Adrenal gland (tissue), 12 donors: ENCODE data around the gene ICA1. TPM values are rescaled to one million over a fixed set of nuclear protein-coding genes. Genes with fewer than 3 reads are reported as not detected.

Experiments used
- DNase-seq, 7 donors: peaks; one replicate each; pipeline ENCODE4 v3.0.0-alpha.2; 2019 to 2020
- H3K27ac ChIP-seq, 5 donors: fragments of 200-600 bp; sonication (generic) in 4 of 5; 1 replicate in 3 of 5; 2 replicates in 2 of 5; pipeline versions ENCODE4 v1.5.1 to v1.8.0; 2016 to 2020; ENCODE audit warnings: mild to moderate bottlenecking in 1 of 5
- H3K27me3 ChIP-seq: fragments of 200-600 bp; 2 replicates; pipeline ENCODE4 v1.8.0; 2021
- H3K36me3 ChIP-seq, 2 donors: fragments of 200-600 bp; replicated peaks in 1 of 2; 1 replicate in 1 of 2; 2 replicates in 1 of 2; pipeline versions ENCODE4 v1.5.1 to v1.8.0; 2018 to 2022
- H3K4me1 ChIP-seq, 2 donors: fragments of 200-600 bp; replicated peaks in 1 of 2; 1 replicate in 1 of 2; 2 replicates in 1 of 2; pipeline versions ENCODE4 v1.5.1 to v1.8.0; 2018 to 2021
- H3K4me3 ChIP-seq, 4 donors: fragments of 200-600 bp; sonication (generic) in 3 of 4; one replicate each; pipeline ENCODE4 v1.5.1; 2016 to 2018
- H3K9me3 ChIP-seq, 3 donors: fragments of 200-600 bp; sonication (generic) in 1 of 3; replicated peaks in 1 of 3; 1 replicate in 2 of 3; 2 replicates in 1 of 3; pipeline versions ENCODE4 v1.5.1 to v1.8.0; 2016 to 2021
- CTCF ChIP-seq, 6 experiments: fragments of 450-650 bp in 4 of 6; fragments of 200-600 bp in 2 of 6; sonication (generic) in 1 of 6; IDR thresholded peaks; 1 replicate in 5 of 6; 2 replicates in 1 of 6; pipeline versions ENCODE4 v1.5.1 to v1.8.0; 2016 to 2021; ENCODE audit warnings: antibody characterized with exemption in 6 of 6, mild to moderate bottlenecking in 2 of 6, moderate library complexity in 1 of 6
- POLR2A ChIP-seq, 2 donors: fragments of 450-650 bp; IDR thresholded peaks; one replicate each; pipeline ENCODE4 v1.6.1; 2017; ENCODE audit warnings: antibody characterized with exemption in 2 of 2, mild to moderate bottlenecking in 2 of 2, moderate library complexity in 1 of 2
- WGBS, 4 donors: extraction: QIAGEN DNeasy Blood & Tissue Kit in 2 of 4; methylation state at CpG; one replicate each; pipeline versions ENCODE4 v1.1.5 to v1.1.7; 2013 to 2017; 5-methylcytosine and 5-hydroxymethylcytosine counted together
- intact Hi-C, 2 donors: fragments of 100-400 bp; cut with DNase I; formaldehyde crosslinking; loops; one replicate each; pipeline versions ENCODE4 v1.14.1 to v1.15.0; 2022 to 2023
- polyA plus RNA-seq, 3 donors: library from polyadenylated mRNA; stranded (reverse); fragments of 200-250 nt in 2 of 3; fragments of 350-450 nt in 1 of 3; fragmentation: Illumina TruSeq in 1 of 3; extraction: RNeasy Lipid Tissue Mini Kit (QIAGEN cat#74804) in 1 of 3; gene quantifications; one replicate each; pipeline ENCODE4 v1.2.3, GENCODE V29; 2013 to 2014
- total RNA-seq, 9 donors: library from RNA; depleted of rRNA in 4 of 9; stranded (reverse); fragments of >200 nt in 4 of 9; fragments of 120-200 nt in 1 of 9; fragmentation: NEBNext Ultra II Directional in 1 of 9; extraction: Animal tissue kit (Norgen Biotek cat#: 25700) in 1 of 9; gene quantifications; one replicate each; pipeline versions ENCODE4 v1.1.0 to v1.2.4, GENCODE V29; 2013 to 2023
- donor health status: healthy with polysubstance abuse.
- donor health status: Bipolar disorder and iron deficiency.
- donor health status: DM: yes; HTN: yes; CAD: no.
- donor health status: DM: no; HTN: no; CAD: no.
- donor health status: DM: no; HTN: no; CAD: no.
- donor health status: DM: yes; HTN: yes; CAD: no.

The ICA1 gene
- total and polyA plus RNA-seq, 12 donors = 5.0 to 16.1 (median 8.4) TPM; not detected in 1

- Histone ChIP-seq H3K27ac (peak overlapping the region in 1 of 5 donors; percentile 56), H3K36me3 (no peaks in the 10 kb centered on the region), H3K27me3 (no peaks in the 10 kb centered on the region), H3K4me3 (no peak overlapping the region), H3K4me1 (peaks cover 0 to 25% of the 10 kb centered on the region in 2 donors), H3K9me3 (peaks cover 0 to 9% (median 0%) of the 10 kb centered on the region in 3 donors)
- intact Hi-C loops = no loop called here
- WGBS, 4 donors = 68 to 73% (median 69%) methylated on average over 6 of the region's 6 CpGs
- DNase-seq = no peak
- no peak for TF ChIP-seq CTCF (IDR thresholded peaks at IDR 0.05)
- TF ChIP-seq POLR2A (IDR thresholded peaks at IDR 0.05) = no peak
These were observed 86.0 kb downstream of the ICA1 start for GRCh38 chr7:8175929-8176369.

GRCh38 chr7:8172372-8173354, 89.3 kb downstream of the ICA1 start:
- H3K36me3 ChIP-seq = no peaks in the 10 kb centered on the region
- TF ChIP-seq CTCF (IDR thresholded peaks at IDR 0.05) (no peak), POLR2A (IDR thresholded peaks at IDR 0.05) (no peak)
- intact Hi-C loops = no loop called here
- no peak for DNase-seq
- H3K4me3 ChIP-seq = no peak overlapping the region
- 61 to 70% (median 68%) methylated on average over 5 of the region's 5 CpGs for WGBS, 4 donors
- H3K4me1 ChIP-seq = peaks cover 0 to 21% of the 10 kb centered on the region in 2 donors
- H3K27me3 ChIP-seq = no peaks in the 10 kb centered on the region
- H3K9me3 ChIP-seq = peaks cover 0 to 9% (median 0%) of the 10 kb centered on the region in 3 donors
- no peak overlapping the region for H3K27ac ChIP-seq

- intact Hi-C loops = no loop called here
- no peaks in the 10 kb centered on the region for H3K27me3 ChIP-seq
- no peaks in the 10 kb centered on the region for H3K36me3 ChIP-seq
- H3K9me3 ChIP-seq = peaks cover 0 to 9% (median 0%) of the 10 kb centered on the region in 3 donors
- peaks cover 0 to 11% of the 10 kb centered on the region in 2 donors for H3K4me1 ChIP-seq
- DNase-seq = no peak
- WGBS, 4 donors = 82 to 84% (median 83%) methylated on average over 1 of the region's 1 CpG
- no peak overlapping the region for H3K4me3 ChIP-seq
- H3K27ac ChIP-seq = no peak overlapping the region
- TF ChIP-seq POLR2A (IDR thresholded peaks at IDR 0.05) (no peak), CTCF (IDR thresholded peaks at IDR 0.05) (no peak)
These were observed 92.8 kb downstream of the ICA1 start for GRCh38 chr7:8169171-8169570.

GRCh38 chr7:8168336-8168735, 93.6 kb downstream of the ICA1 start:
- DNase-seq = no peak
- no peak overlapping the region for H3K4me3 ChIP-seq
- no peaks in the 10 kb centered on the region for H3K27me3 ChIP-seq
- TF ChIP-seq CTCF (IDR thresholded peaks at IDR 0.05) (no peak), POLR2A (IDR thresholded peaks at IDR 0.05) (no peak)
- H3K27ac ChIP-seq = no peak overlapping the region
- 63 to 85% (median 74%) methylated on average over 3 of the region's 3 CpGs for WGBS, 4 donors
- intact Hi-C loops = no loop called here
- peaks cover 0 to 4% of the 10 kb centered on the region in 2 donors for H3K4me1 ChIP-seq
- peaks cover 0 to 9% (median 0%) of the 10 kb centered on the region in 3 donors for H3K9me3 ChIP-seq
- no peaks in the 10 kb centered on the region for H3K36me3 ChIP-seq
